Measurements from ENCODE around the gene PRKRIP1.
"Not testable (repeated sequence)": the region's sequence is repeated elsewhere in the genome, so short reads cannot be mapped to it uniquely, and the experiment has no call there.

Gene PRKRIP1

DNA sequence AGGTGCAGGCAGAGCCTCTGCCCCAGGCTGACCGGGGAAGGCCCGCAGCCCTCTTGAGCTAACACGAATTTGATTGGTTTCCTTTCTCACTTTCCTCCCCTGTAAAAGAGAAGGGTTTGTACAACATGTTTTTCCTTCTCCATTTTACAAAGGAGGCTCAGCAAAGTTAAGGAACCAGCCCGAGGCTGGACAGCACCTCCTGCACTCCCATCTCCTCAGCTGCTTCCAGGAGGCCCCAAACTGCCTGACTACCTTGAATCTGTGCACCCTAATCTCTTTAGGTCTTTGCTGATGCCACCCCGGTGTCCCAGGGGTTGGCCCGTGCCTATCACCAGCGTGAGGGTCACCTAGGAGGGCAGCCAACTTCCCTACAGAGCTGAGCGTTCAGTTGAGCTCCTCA is 64.3 kb downstream of the PRKRIP1 start:
- no peak for DNase-seq

DNA sequence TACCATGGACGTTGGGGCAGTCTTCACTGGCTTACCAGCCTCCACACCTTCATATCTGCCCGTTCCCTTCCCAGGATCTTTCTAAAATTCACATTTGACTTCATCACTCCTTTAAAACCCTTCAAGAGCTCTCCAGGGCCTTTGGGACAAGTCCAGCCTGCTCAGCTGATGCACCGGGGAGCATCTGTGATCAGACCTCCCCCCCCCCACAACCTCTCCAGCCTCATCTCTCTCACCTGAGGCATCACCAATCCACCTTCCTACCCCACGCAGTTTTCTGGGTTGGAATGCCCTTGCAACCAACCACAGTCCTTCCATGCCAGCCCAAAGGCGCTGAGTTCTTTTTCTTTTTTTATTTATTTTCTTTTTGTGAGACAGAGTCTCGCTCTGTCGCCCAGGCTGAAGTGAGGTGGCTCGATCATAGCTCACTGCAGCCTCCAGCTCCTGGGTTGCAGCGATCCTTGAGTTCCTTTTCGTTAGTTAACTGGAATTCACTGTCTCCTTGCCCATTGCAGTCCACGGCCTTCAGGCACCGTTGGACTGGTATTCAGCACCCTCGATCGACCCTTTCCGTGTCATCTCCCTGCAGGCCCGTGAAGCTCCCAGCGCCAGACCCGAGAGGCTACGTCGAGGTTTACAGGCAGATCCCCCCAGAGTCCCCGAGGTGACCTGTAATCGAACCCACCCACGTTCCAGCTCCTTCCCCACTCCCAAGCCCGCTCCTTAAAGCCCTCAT is 67.8 kb downstream of the PRKRIP1 start:
- no peak for DNase-seq

DNA sequence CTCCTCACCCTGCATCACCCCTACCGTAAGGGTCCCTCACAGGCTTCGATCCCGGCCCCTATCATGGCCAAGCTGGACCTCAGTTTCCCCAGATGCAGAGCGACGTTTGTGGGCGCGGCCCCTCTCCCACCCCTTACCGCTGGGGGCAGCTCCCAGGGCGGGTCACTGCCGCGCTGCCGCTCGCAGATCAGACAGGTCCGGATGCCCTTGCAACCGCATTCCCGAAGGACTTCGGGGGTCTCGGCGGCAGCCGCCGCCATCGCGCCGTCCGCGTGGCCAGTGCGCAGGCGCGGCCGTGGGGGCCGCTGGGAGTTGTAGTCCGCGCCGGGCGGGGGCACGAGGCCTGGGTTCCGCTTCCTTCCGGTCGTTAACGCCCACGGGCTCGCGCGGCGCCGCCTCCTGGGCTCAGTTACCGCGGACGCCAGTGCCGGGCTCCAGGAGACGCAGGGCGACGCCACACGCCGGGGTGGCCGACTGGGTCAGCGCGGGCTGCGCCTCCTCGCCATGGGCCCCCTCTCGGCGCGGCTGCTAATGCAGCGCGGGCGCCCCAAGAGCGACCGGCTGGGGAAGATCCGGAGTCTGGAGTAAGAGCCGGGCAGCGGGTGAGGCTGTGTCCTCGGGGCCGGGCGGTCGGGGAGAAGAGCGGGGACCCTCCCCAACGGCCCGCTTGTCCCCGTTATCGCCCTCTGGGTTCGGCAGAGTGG is 68.6 kb downstream of the PRKRIP1 start, which contains the start of the genes ALKBH4 and LRWD1:
Gene ALKBH4, minus strand, starts transcription at position 287 of the 704 bp plus-strand sequence. Its CDS starts 27 bp downstream, at position 260.
Gene LRWD1, plus strand, starts transcription at position 408 of the 704 bp plus-strand sequence. Its CDS starts 97 bp downstream, at position 505.
- DNase-seq, result peak; percentile 90

DNA sequence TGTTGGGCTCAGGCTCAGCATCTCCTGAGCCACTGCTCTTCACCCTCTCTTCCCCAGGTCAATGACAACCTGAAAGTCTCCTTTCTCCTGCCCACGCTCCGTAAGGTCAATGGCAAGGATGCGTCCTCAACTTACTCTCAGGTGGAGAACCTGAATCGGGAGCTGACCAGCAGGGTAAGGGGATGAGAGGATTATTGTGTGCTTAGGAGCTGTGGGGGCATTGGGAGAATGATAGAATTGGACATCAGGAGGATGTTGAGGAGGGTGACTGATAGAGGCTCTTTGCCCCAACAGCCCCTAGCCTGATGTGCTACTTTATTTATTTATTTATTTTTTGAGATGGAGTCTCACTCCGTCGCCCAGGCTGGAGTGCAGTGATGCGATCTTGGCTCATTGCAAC is 69.9 kb downstream of the PRKRIP1 start:
- no peak for DNase-seq

DNA sequence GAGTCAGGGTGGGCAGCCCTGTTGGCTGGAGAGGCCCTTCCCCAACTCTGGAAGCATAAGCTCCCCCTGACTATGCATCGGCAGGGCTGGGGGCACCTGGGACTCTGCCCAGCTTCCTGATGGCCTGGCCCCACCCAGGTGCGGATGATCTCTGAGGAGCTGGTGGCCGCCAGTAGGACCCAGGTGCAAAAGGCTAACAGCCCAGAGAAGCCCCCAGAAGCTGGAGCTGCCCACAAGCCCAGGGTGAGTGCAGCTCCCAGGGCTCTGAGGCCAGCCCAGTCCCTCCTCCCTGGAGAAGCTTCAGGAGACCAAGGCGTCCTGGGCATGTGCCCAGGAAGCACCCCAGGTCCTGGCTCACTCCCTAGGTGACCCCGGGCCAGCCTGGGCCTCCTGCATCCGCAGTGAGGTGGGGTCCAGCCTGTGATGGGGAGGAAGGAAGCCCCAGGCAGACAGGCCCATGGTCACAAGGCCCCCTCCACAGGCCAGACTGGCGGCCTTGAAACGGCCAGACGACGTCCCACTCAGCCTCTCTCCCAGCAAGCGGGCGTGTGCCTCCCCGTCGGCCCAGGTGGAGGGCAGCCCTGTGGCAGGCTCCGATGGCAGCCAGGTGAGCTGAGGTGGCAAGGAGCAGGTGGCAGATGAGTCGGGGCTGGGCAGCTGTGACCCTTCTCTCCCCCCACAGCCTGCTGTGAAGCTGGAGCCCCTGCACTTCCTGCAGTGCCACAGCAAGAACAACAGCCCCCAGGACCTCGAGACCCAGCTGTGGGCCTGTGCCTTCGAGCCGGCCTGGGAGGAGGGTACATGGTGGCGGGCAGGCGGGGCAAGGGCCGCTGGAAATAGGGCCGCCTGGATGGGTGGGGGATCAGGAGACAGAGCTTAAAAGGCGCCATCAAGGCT is 71.7 kb downstream of the PRKRIP1 start:
- DNase-seq, result no peak

DNA sequence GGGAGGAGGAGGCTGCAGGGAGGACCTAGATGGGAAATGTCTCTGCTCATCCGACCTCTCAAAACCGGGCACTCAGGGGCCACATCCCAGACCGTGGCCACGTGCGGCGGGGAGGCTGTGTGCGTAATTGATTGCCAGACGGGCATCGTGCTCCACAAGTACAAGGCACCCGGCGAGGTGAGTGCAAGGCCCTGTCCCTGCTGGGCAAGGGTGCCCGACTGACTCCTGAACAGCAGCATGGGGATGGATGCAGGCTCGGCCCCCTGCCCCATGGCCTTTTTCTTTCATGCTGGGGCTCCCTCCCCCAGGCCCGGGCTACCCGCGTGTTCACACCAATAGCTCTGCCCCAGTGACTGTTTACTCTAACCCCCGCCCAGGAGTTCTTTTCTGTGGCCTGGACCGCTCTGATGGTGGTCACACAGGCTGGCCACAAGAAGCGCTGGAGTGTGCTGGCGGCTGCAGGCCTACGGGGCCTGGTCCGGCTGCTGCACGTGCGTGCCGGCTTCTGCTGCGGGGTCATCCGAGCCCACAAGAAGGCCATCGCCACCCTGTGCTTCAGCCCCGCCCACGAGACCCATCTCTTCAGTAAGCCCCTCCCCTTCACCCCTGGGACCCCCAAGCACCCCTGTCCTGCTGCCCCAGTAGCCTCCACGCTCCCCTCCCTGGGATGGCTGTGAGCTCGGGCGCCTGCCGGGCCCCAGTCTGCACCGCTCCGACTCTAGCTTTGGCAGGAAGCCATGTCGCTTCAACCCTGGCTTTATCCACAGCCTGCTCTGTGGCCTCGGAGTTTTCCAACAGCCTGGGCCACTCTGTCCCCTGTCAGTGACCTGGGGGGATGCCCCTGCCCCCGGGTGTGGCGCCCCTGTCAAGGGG is 72.6 kb downstream of the PRKRIP1 start:
- DNase-seq, result no peak

DNA sequence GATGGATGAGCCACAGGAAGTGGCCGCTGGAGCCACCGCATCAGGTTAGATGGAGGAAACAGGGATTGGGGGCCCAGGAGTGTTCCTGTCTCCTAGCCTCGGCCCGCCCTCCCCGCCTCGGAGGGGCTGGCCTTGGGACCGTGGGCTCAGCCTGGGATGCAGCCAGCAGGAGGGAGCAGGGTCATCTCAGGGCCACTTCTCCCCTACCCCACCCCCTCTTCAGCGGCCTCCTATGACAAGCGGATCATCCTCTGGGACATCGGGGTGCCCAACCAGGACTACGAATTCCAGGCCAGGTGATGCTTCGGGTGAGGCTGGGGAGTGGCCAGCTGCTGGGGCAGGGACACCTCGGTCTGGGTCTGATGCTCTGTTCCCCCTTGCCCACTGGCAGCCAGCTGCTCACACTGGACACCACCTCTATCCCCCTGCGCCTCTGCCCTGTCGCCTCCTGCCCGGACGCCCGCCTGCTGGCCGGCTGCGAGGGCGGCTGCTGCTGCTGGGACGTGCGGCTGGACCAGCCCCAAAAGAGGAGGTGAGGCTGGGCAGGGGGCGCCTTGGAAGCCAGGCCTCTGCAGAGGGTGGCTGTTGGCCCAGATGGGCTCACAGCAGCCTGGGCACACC is 73.3 kb downstream of the PRKRIP1 start:
- no peak for DNase-seq

DNA sequence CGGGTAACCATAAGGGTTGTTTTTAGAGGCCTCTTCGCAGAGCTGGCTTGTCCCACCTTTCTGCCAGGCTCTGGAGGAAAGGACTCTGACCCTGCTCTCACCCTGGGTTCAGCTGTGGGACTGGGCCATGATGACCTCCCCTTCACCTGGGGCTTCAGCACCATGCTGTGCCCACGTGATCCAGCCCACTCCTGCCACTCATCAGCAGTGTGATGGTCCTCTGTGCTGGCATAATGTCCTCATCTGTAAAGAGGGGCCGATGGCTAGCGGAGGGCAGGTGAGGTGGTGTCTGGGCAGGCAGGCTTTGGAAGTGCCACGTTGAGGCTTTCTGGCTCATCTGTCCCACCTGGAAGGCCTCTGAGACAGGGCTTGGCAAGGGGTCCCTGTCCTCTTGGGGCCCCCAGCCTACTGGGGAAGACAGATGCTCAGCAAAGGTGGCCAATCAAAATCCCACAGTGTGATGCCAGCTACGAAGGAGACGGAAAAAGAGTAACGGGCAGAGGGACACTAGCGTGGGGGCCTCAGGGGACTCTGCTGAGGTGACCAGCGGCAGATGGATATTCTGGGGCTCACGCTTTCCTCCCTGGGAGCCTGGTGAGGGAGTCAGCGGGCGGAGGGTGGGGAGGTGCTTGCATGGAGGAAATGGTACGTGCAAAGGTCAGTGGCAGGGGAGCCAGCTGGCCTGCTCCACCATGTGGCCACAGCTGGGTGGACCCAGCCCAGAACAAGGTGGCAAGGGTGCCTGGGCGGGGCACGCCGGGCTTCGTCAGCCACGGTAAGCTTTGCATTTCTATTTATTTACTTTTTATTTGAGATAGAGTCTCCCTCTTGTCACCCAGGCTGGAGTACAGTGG is 74.0 kb downstream of the PRKRIP1 start:
- DNase-seq, result no peak

DNA sequence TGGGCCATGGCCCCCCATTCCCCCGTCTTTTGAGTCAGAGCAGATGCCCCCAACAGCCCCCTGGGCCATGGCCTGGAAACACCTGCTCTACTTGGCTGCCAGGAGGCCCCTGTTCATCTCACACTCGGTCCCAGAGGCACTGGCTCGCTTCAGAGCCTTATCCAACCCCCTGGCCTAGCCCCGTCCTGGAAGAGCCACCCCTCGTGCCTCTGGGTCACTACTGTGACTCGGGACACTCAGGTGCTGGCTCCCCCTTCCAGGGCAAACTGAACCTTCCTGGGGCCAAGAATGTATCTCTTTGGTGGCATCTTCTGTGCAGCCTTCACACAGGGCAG is 75.6 kb downstream of the PRKRIP1 start:
- DNase-seq, result no peak

DNA sequence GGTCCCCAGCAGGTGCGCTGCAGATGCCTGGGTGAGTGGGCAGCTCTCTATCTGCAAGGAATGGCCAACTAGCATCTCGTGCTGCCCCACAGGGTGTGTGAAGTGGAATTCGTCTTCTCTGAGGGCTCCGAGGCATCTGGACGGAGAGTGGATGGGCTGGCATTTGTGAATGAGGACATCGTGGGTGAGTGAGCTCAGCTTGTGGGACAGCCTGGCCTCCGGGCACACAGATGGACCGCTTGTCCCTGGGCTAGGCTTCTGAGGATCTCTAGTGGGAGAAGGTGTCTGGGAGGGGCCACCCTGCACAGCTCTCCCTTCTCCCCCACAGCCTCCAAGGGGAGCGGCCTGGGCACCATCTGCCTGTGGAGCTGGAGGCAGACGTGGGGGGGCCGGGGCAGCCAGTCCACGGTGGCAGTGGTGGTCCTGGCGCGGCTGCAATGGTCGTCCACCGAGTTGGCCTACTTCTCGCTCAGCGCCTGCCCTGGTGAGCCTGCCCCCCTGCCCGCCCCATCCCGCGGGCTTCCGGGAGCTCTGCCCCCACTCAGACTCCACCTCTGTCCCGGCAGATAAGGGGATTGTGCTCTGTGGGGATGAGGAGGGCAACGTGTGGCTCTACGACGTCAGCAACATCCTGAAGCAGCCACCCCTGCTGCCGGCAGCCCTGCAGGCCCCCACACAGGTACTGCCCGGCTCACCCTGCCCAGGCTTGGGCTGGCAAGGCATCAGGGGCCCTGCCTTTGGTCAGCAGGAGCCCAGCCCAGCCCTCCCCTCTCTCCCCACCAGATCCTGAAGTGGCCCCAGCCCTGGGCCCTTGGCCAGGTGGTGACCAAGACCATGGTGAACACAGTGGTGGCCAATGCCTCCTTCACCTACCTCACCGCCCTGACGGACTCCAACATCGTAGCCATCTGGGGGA is 76.2 kb downstream of the PRKRIP1 start:
- no peak for DNase-seq

DNA sequence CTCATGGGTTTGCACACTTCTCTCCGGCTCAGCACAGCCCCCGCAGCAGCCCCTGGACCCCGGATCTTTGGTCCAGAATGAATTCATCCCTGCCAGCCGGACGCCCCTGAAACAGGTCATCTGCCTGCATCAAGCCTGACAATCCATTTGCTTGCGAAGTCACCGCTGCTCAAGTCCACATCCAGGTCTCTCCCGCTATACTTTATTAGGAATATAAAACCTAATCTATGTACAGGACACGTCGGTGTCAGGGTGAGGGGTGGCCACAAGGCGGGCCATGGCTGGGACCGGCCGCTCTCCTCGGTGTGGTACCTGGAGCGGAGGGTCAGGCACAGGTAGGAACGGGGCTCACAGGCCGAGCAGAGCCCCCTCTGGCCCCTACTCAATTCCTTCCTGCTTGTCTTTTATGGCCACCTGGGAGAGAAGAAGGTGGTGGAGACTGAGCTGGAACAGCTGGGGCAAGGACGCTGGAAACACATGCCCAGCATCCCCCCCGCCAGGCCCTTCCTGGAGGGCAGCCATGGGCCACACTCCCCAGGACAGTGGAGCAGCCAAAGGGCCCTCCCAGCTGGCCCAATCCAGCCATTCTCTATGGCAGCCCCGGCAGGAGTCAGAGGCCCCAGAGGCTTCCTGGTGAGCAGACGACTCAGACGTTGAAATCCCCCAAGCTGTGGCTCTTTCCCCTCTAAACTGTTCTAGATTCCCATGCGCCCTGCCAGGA is 77.3 kb downstream of the PRKRIP1 start:
- DNase-seq, result no peak

DNA sequence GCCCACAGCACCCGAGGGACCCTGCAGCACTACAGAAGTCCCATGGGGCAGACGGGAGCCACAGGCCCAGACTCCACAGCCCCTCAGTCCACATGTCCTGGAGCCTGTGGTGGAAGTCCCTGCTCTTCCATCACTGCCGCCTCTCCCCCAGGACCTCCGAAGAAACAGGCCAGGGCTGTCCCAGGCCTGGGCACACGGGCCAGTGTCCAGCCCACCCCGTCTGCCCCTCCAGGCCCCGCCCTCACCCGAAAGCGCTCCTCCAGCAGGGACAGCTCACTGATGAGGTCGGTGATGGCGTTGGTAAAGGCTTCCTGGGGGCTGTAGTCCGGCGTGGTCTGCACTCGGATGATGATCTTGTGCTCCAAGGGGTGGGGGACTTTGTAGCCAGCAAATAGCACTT is 78.0 kb downstream of the PRKRIP1 start:
- DNase-seq, result not testable (repeated sequence)

DNA sequence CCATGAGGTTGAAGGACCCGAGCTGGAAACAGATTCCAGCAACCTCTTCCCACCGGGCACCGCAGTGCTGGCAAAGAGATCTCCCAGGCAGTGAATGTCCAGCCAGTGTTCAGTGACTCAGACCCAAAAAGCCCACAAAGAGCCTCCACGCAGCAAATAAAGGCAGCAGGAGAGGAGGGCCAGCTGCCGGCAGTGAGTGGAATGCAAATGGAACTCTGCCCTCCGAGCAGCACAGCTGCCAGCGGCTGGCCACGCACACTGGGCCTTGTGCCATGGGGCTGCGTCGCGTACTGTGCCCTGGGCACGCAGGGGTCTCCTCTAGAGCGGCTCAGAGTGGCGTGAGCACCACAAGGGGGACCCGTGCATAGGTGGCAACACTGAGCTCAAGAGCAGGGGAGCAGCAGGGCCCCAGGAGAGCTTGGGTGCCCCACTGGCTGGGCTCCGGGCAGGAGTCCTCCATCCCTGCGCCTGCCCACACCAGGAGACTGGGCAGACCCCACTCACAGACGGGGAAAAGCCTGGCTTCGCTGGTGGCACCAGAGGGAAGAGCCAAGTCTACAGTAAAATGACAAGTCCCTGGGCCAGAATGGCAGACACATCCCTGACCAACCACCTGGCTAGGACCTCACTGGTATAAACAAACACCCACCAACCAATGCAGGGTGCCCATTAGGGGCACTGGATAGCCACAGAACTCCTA is 78.7 kb downstream of the PRKRIP1 start:
- DNase-seq, result not testable (repeated sequence)

Measured in fibroblast of skin of right quadriceps (primary cell).